H1 (cell line): ENCODE results near the gene PPY.

Source experiments
- CBX5 ChIP-seq: fragments of 300-800, 300-1000 bp; sonication (generic); IDR thresholded peaks from 2 replicates; pipeline ENCODE4 v1.7.1; 2016; ENCODE audit warnings: antibody characterized with exemption, low read length, low read depth
- CEBPB ChIP-seq: IDR thresholded peaks from 2 replicates; pipeline ENCODE4 v1.6.1; 2012; ENCODE audit warnings: low read depth, low read length
- POLR2AphosphoS5 ChIP-seq: IDR thresholded peaks from 2 replicates; pipeline ENCODE4 v1.6.1; 2011; ENCODE audit warnings: low read depth, low read length
- TCF12 ChIP-seq: IDR thresholded peaks from 2 replicates; pipeline ENCODE4 v1.6.1; 2011; ENCODE audit warnings: low read depth, mild to moderate bottlenecking, low read length
- TF ChIP-seq, protein P1 (sequence below), 3 experiments: IDR thresholded peaks; 1 replicate in 2 of 3; 2 replicates in 1 of 3; pipeline versions ENCODE4 v1.5.1 to v1.6.1; 2011; ENCODE audit warnings: low read length in 3 of 3, mild to moderate bottlenecking in 3 of 3, inconsistent platforms in 2 of 3, low read depth in 1 of 3, moderate library complexity in 1 of 3; ENCODE audit not compliant: insufficient read depth in 1 of 3; ENCODE audit errors: control extremely low read depth in 1 of 3

- TF ChIP-seq CBX5 (no peak), TCF12 (no peak), CEBPB (no peak), POLR2AphosphoS5 (no peak)
- TF ChIP-seq, protein P1, sequence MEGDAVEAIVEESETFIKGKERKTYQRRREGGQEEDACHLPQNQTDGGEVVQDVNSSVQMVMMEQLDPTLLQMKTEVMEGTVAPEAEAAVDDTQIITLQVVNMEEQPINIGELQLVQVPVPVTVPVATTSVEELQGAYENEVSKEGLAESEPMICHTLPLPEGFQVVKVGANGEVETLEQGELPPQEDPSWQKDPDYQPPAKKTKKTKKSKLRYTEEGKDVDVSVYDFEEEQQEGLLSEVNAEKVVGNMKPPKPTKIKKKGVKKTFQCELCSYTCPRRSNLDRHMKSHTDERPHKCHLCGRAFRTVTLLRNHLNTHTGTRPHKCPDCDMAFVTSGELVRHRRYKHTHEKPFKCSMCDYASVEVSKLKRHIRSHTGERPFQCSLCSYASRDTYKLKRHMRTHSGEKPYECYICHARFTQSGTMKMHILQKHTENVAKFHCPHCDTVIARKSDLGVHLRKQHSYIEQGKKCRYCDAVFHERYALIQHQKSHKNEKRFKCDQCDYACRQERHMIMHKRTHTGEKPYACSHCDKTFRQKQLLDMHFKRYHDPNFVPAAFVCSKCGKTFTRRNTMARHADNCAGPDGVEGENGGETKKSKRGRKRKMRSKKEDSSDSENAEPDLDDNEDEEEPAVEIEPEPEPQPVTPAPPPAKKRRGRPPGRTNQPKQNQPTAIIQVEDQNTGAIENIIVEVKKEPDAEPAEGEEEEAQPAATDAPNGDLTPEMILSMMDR (IDR thresholded peaks at IDR 0.05; ENCODE audit: control extremely low read depth in 1 of 3, insufficient read depth in 1 of 3, low read depth in 1 of 3, low read length in 3 of 3) = no peak
Measured at GRCh38 chr17:43900858-43901754, 41.2 kb downstream of the PPY start.
